PC-3 (cell line): Measurements from ENCODE around the gene TOR1B. TPM values are rescaled to one million over a fixed set of nuclear protein-coding genes. Genes with fewer than 3 reads are reported as not detected.

Experiments used
- ATAC-seq: fragments of 200-7000 bp; cut with Tn5 transposase; 2 replicates; pipeline ENCODE4 v1.9.1; 2020; ENCODE audit warnings: mild to moderate bottlenecking, moderate library complexity
- BruUV-seq: library from RNA; stranded (reverse); fragments of 400-500 nt; replicated peaks from 2 replicates; lab custom pipeline; 2021; lab: Mats Ljungman, UMichigan
- CTCF ChIA-PET: fragments of 300-600 bp; sonication (Branson Sonifier 250); formaldehyde crosslinking; loops from one replicate; lab custom pipeline; 2022; ENCODE audit warnings: antibody characterized with exemption; lab: Charles Lee
- POLR2A ChIA-PET: fragments of 300-600 bp; sonication (Branson Sonifier 250); formaldehyde crosslinking; loops from one replicate; lab custom pipeline; 2022; ENCODE audit warnings: antibody characterized with exemption; ENCODE audit not compliant: unreplicated experiment; lab: Charles Lee
- DNase-seq: peaks from one replicate; pipeline ENCODE4 v3.0.0-alpha.2; 2015
- H2AFZ ChIP-seq: fragments of 300-600 bp; sonication (generic); 2 replicates; pipeline ENCODE4 v1.6.0; 2016; ENCODE audit warnings: antibody characterized with exemption, low read length
- H3F3A ChIP-seq: fragments of 300-600 bp; sonication (generic); one replicate; pipeline ENCODE4 v1.6.0; 2017; ENCODE audit warnings: antibody characterized with exemption, low read length, control low read depth, mild to moderate bottlenecking; ENCODE audit not compliant: unreplicated experiment
- H3K27ac ChIP-seq: fragments of 300-600 bp; sonication (generic); 2 replicates; pipeline ENCODE4 v1.5.1; 2016; ENCODE audit warnings: mild to moderate bottlenecking, low read length
- H3K27me3 ChIP-seq: fragments of 300-600 bp; sonication (generic); 2 replicates; pipeline ENCODE4 v1.6.1; 2016; ENCODE audit warnings: low read length, mixed read lengths
- H3K36me3 ChIP-seq: fragments of 300-600 bp; sonication (generic); 2 replicates; pipeline ENCODE4 v1.6.1; 2016; ENCODE audit warnings: low read depth, mixed run types, low read length, mixed read lengths
- H3K4me1 ChIP-seq: fragments of 300-600 bp; sonication (generic); 2 replicates; pipeline ENCODE4 v1.5.1; 2016; ENCODE audit warnings: low read length; ENCODE audit not compliant: insufficient read depth
- H3K4me2 ChIP-seq: fragments of 300-600 bp; sonication (generic); 2 replicates; pipeline ENCODE4 v1.6.0; 2016; ENCODE audit warnings: low read length
- H3K4me3 ChIP-seq: fragments of 300-600 bp; sonication (generic); 2 replicates; pipeline ENCODE4 v1.5.1; 2016; ENCODE audit warnings: mild to moderate bottlenecking, low read length, mixed read lengths
- H3K79me2 ChIP-seq: fragments of 300-600 bp; sonication (generic); 2 replicates; pipeline ENCODE4 v1.6.1; 2017; ENCODE audit warnings: low read length, mixed read lengths
- H3K9ac ChIP-seq: fragments of 300-600 bp; sonication (generic); 2 replicates; pipeline ENCODE4 v1.6.0; 2016; ENCODE audit warnings: mild to moderate bottlenecking, low read length
- H3K9me2 ChIP-seq: fragments of 300-600 bp; sonication (generic); replicated peaks from 2 replicates; pipeline ENCODE4 v1.6.1; 2016; ENCODE audit warnings: mixed run types, low read length, mixed read lengths
- H3K9me3 ChIP-seq: fragments of 300-600 bp; sonication (generic); 2 replicates; pipeline ENCODE4 v1.6.1; 2016; ENCODE audit warnings: low read length, mixed read lengths
- H4K20me1 ChIP-seq: fragments of 300-600 bp; sonication (generic); 2 replicates; pipeline ENCODE4 v1.6.1; 2016; ENCODE audit warnings: low read length, mixed read lengths
- CTCF ChIP-seq: fragments of 300-600 bp; sonication (generic); conservative IDR thresholded peaks from 2 replicates; pipeline ENCODE4 v1.5.1; 2017; ENCODE audit warnings: antibody characterized with exemption, low read depth, mild to moderate bottlenecking, low read length
- EZH2 ChIP-seq: fragments of 300-600 bp; sonication (generic); IDR thresholded peaks from one replicate; pipeline ENCODE4 v1.6.1; 2017; ENCODE audit warnings: antibody characterized with exemption, mild to moderate bottlenecking, low read length; ENCODE audit not compliant: unreplicated experiment
- EZH2phosphoT487 ChIP-seq: fragments of 300-600 bp; sonication (generic); IDR thresholded peaks from 2 replicates; pipeline ENCODE4 v1.6.1; 2018; ENCODE audit warnings: mild to moderate bottlenecking, antibody characterized with exemption, low read length, borderline replicate concordance
- intact Hi-C: fragments of 100-400 bp; cut with micrococcal nuclease; formaldehyde crosslinking; loops from 2 replicates; pipeline ENCODE4 v1.9.0; 2023
- total RNA-seq: library from RNA; depleted of rRNA; stranded (reverse); fragments of >200 nt; gene quantifications from 2 replicates; pipeline ENCODE4 v1.2.3, GENCODE V29; 2014

The TOR1B gene
- total RNA-seq, 1 experiment from 2014 or later = 12.8 TPM

DNA sequence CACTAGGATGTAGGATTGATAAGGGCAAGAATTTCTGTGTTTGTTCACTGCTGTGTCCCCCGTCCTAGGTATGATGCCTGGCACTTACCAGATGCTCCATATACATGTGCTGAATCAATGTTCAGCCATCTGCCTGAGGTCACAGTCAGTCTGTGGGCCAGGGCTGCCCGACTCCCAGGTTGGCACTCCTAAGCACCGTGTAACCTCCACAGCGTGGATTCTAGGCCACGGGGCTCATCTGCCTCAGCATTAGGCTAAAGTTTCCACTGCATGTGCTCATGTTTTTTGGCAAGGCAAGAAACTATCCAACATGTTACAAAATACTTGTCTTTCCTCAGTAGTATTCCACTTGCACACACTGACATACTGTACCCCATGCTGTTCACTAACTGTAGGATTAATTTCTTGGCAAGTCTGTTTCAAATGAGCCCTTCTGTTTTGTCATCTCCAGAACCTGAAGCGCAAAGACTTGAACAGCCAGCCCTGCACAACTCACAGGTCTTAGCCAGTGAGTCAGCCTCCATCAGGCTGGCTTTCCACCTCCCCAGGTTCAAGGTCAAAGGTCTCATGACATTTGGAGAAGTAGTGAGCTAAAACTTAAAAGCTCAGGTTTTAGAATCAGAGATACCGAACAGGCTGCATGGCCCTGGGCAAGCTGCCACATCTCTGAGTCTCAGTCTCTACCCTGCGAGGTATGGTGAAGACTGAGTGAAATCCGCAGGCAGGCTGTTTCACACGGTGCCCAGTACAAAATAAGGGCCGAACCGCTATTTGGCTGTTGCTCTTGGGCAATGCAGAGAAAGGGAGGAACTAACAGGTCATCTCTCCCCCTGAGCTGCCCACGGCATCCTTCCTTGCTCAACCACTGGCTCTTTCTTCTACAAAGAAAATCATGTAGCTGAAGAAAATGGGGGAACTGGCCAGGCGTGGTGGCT is 13.8 kb downstream of the TOR1B start:
- no peak overlapping the region for H3K9ac ChIP-seq
- ChIA-PET CTCF (no interaction called here), POLR2A (no interaction called here)
- no peaks in the 10 kb centered on the region for H4K20me1 ChIP-seq
- H3K9me3 ChIP-seq = no peaks in the 10 kb centered on the region
- DNase-seq (no peak), ATAC-seq (no peak)
- H2AFZ ChIP-seq = no peak overlapping the region
- intact Hi-C loops = no loop called here
- no peak for TF ChIP-seq CTCF
- TF ChIP-seq EZH2 = no peak
- TF ChIP-seq EZH2phosphoT487 = no peak
- H3F3A ChIP-seq = no peaks in the 10 kb centered on the region
- H3K36me3 ChIP-seq = peaks cover 5% of the 10 kb centered on the region
- H3K27ac ChIP-seq = no peak overlapping the region
- no peaks in the 10 kb centered on the region for H3K27me3 ChIP-seq
- no peak overlapping the region for H3K4me3 ChIP-seq
- no peaks in the 10 kb centered on the region for H3K4me1 ChIP-seq
- no TSS peak for BruUV-seq
- no peaks in the 10 kb centered on the region for H3K9me2 ChIP-seq
- no peaks in the 10 kb centered on the region for H3K79me2 ChIP-seq
- no peak overlapping the region for H3K4me2 ChIP-seq

- Histone ChIP-seq H3K9ac (peak overlapping the region; percentile 58), H2AFZ (no peak overlapping the region; the same call in 1 of the 2 replicates), H3K79me2 (peaks cover 14% of the 10 kb centered on the region), H3K4me2 (peak overlapping the region; percentile 89), H3K27ac (no peak overlapping the region), H4K20me1 (no peaks in the 10 kb centered on the region), H3K9me2 (no peaks in the 10 kb centered on the region), H3K27me3 (no peaks in the 10 kb centered on the region), H3K36me3 (peaks cover 8% of the 10 kb centered on the region), H3K9me3 (no peaks in the 10 kb centered on the region), H3F3A (no peaks in the 10 kb centered on the region), H3K4me1 (peaks cover 5% of the 10 kb centered on the region; the same call in 1 of the 2 replicates), H3K4me3 (peak overlapping the region; percentile 78)
- POLR2A ChIA-PET = interaction anchor here (0.5 kb wide), 1 partner anchor 221 kb away, joined by 3 read pairs; no protein-coding TSS in a partner anchor
- TF ChIP-seq CTCF (no peak), EZH2phosphoT487 (no peak), EZH2 (no peak)
- peak; percentile 22 for DNase-seq
- intact Hi-C loops = no loop called here
- no TSS peak for BruUV-seq
- ATAC-seq = peak; percentile 57
- CTCF ChIA-PET = no interaction called here
Observed at GRCh38 chr9:129822898-129823541, 20.0 kb downstream of the TOR1B start.
